ENCODE results near the gene KRTAP1-1.
"Not testable (repeated sequence)": the region's sequence is repeated elsewhere in the genome, so short reads cannot be mapped to it uniquely, and the experiment has no call there.

The KRTAP1-1 gene

GRCh38 chr17:41040783-41041571, at the start of gene KRTAP1-1:
KRTAP1-1 (minus strand) TSS chr17:41041450; CDS start chr17:41041397, 53 bp downstream.
- not testable (repeated sequence) for DNase-seq (ENCODE audit: extremely low read depth, low read depth)

DNA sequence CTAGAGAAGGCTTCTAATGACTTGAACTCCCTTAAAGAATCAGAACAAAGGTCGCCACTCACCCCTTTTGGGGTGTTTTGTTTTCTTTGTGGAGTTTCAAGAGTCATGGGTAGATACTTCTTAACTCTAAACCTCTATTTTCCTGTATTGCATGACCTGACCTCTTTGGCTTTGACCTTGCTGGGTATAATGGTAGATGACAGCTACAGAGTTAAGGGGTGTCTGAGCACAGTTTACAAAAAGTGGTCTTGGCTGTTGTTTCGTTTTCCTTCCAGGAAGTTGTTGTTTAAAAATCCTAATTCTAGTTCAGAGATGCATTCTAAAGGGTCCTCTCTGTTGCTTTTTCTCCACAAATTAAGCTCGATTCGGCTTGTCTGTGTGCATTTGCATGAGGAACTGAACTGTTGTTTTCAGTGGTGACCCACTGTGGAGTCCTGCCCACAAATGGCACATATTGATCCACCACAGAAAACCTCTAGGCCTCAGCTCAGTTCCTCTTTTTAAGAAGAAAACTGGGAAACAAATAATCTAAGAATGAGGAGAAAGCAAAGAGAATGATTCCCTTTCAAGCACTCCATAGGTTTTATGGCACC, 47.6 kb upstream of the KRTAP1-1 start:
- not testable (repeated sequence) for DNase-seq (ENCODE audit: extremely low read depth, low read depth)

DNA sequence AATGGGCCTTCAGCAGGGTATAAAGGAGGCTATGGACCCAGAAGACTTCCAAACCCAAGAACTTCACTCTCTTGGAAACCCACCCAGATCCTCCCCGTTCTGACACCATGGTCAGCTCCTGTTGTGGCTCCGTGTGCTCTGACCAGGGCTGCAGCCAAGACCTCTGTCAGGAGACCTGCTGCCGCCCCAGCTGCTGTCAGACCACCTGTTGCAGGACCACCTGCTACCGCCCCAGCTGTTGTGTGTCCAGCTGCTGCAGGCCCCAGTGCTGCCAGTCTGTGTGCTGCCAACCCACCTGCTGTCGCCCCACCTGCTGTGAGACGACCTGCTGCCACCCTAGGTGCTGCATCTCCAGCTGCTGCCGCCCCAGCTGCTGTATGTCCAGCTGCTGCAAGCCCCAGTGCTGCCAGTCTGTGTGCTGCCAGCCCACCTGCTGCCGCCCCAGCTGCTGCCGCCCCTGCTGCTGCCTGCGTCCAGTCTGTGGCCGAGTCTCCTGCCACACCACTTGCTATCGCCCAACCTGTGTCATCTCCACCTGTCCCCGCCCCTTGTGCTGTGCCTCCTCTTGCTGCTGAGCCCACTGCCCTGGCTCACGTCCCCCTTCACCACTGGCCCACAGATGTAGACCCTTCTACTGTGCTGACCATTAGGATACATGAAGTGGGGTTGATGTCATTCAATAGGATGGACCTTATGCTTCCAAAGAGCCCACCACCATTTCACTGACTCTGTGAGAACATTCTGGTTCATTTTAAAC, 43.0 kb upstream of the KRTAP1-1 start, which contains the start of gene KRTAP4-7:
Gene KRTAP4-7 (plus strand): TSS at position 51 of the 757 bp plus-strand sequence. CDS start 57 bp downstream, at position 108.
- DNase-seq (ENCODE audit: extremely low read depth, low read depth) = not testable (repeated sequence)

DNA sequence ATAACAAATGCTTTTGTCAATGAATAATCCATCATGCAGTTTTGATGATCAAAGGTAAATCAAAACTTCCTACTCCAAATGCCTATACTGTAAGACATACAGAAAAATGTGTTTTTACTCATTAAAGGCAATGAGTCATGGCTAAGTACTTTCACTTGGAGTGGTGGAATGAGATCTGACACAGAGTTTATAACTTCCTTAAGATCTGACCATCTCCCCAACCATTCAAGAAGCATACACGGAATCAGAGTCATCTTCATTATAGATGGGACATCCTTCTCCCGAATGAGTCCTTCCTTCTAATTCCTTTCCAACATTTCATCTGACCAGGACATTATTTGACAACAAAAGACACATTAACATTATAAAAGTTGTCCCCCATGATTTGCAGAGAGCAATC, 42.2 kb upstream of the KRTAP1-1 start:
- DNase-seq (ENCODE audit: extremely low read depth, low read depth) = not testable (repeated sequence)

- DNase-seq (ENCODE audit: extremely low read depth, low read depth) = no peak
- TF ChIP-seq, protein P1, sequence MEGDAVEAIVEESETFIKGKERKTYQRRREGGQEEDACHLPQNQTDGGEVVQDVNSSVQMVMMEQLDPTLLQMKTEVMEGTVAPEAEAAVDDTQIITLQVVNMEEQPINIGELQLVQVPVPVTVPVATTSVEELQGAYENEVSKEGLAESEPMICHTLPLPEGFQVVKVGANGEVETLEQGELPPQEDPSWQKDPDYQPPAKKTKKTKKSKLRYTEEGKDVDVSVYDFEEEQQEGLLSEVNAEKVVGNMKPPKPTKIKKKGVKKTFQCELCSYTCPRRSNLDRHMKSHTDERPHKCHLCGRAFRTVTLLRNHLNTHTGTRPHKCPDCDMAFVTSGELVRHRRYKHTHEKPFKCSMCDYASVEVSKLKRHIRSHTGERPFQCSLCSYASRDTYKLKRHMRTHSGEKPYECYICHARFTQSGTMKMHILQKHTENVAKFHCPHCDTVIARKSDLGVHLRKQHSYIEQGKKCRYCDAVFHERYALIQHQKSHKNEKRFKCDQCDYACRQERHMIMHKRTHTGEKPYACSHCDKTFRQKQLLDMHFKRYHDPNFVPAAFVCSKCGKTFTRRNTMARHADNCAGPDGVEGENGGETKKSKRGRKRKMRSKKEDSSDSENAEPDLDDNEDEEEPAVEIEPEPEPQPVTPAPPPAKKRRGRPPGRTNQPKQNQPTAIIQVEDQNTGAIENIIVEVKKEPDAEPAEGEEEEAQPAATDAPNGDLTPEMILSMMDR (IDR thresholded peaks at IDR 0.05; ENCODE audit: low read depth, low read length) = no peak
These were observed 41.4 kb upstream of the KRTAP1-1 start for GRCh38 chr17:41082626-41083025.

GRCh38 chr17:41076788-41077187, 35.5 kb upstream of the KRTAP1-1 start:
- TF ChIP-seq, protein P1 (IDR thresholded peaks at IDR 0.05; ENCODE audit: low read depth, low read length) = no peak
- DNase-seq (ENCODE audit: extremely low read depth, low read depth) = no peak

- no peak for DNase-seq (ENCODE audit: extremely low read depth, low read depth)
- TF ChIP-seq, protein P1 (IDR thresholded peaks at IDR 0.05; ENCODE audit: low read depth, low read length) = no peak
These were observed 32.4 kb upstream of the KRTAP1-1 start for GRCh38 chr17:41073676-41074075.

DNA sequence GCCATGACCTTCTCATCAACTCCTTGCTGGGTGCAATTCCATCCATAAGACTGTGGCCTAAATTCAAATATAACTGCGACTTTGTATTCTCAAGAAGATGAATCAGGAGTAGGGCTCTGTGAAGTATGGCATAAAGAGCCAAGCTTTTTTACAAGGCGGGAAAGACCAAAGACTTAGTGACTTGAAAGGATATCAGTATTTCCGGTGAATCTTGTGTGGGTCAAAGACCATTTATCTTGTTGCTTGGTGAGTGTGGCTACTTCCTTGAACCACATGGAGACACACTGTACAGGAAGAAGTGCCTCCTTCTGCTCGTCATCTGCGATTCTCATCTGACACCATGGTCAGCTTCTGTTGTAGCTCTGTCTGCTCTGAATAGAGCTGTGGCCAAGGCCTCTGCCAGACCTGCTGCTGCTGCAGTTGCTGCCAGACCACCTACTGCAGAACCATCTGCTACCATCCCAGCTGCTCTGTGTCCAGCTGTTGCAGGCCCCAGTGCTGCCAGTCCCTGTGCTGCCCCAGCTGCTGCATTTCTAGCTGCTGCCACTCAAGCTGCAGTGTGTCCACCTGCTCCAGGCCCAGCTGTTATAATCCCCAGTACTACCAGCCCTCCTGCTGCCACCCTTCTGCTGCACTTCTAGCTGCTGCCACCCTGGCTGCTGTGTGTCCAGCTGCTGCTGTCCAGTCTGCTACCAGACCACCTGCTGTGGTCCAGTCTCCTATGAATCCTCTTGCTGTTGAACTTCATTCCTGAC, 30.5 kb upstream of the KRTAP1-1 start:
- DNase-seq (ENCODE audit: extremely low read depth, low read depth) = no peak

More for the DNA sequence above, 30.5 kb upstream of the KRTAP1-1 start:
- TF ChIP-seq, protein P1 (IDR thresholded peaks at IDR 0.05; ENCODE audit: low read depth, low read length) = no peak
